GM18511 (cell line): ENCODE measurements around the gene SERPINA4.

ENCODE experiments used
- ATAC-seq: cut with Tn5 transposase; IDR thresholded peaks from one replicate; pipeline ENCODE4 v1.9.1; 2021; ENCODE audit warnings: mild to moderate bottlenecking, moderate library complexity; ENCODE audit not compliant: unreplicated experiment

The SERPINA4 gene

GRCh38 chr14:94613720-94614644 is 52.7 kb downstream of the SERPINA4 start:
- no peak for ATAC-seq

GRCh38 chr14:94614802-94615201 is 53.6 kb downstream of the SERPINA4 start:
- ATAC-seq, result no peak

GRCh38 chr14:94615254-94615653 is 54.0 kb downstream of the SERPINA4 start:
- no peak for ATAC-seq

- ATAC-seq, result no peak
These were observed 54.8 kb downstream of the SERPINA4 start for GRCh38 chr14:94615823-94616570.

- ATAC-seq, result no peak
These were observed 56.2 kb downstream of the SERPINA4 start for GRCh38 chr14:94617366-94617941.

- no peak for ATAC-seq
These were observed 57.0 kb downstream of the SERPINA4 start for GRCh38 chr14:94617988-94618822.

GRCh38 chr14:94619297-94619696 is 58.1 kb downstream of the SERPINA4 start:
- no peak for ATAC-seq
